ENCODE results near the gene LRRC56.
"Not testable (repeated sequence)": the region's sequence is repeated elsewhere in the genome, so short reads cannot be mapped to it uniquely, and the experiment has no call there.

The LRRC56 gene

GRCh38 chr11:559712-560304 is 22.5 kb downstream of the LRRC56 start:
- no peak for DNase-seq (ENCODE audit: low read depth)

- peak; percentile 95 for DNase-seq (ENCODE audit: low read depth)
Measured at GRCh38 chr11:560305-561147, 23.2 kb downstream of the LRRC56 start, which contains the start of the genes LMNTD2 and RASSF7. Gene LMNTD2 (minus strand): TSS chr11:560738. CDS start chr11:560716, 22 bp downstream. Gene RASSF7 (plus strand): TSS chr11:560970. CDS start chr11:561769, 799 bp downstream.

GRCh38 chr11:561148-562003 is 24.0 kb downstream of the LRRC56 start:
- DNase-seq (ENCODE audit: low read depth) = no peak

GRCh38 chr11:562046-562645 is 24.8 kb downstream of the LRRC56 start:
- no peak for DNase-seq (ENCODE audit: low read depth)

GRCh38 chr11:563066-563811 is 25.9 kb downstream of the LRRC56 start:
- no peak for DNase-seq (ENCODE audit: low read depth)

- no peak for DNase-seq (ENCODE audit: low read depth)
Measured at GRCh38 chr11:563812-564578, 26.7 kb downstream of the LRRC56 start.

DNA sequence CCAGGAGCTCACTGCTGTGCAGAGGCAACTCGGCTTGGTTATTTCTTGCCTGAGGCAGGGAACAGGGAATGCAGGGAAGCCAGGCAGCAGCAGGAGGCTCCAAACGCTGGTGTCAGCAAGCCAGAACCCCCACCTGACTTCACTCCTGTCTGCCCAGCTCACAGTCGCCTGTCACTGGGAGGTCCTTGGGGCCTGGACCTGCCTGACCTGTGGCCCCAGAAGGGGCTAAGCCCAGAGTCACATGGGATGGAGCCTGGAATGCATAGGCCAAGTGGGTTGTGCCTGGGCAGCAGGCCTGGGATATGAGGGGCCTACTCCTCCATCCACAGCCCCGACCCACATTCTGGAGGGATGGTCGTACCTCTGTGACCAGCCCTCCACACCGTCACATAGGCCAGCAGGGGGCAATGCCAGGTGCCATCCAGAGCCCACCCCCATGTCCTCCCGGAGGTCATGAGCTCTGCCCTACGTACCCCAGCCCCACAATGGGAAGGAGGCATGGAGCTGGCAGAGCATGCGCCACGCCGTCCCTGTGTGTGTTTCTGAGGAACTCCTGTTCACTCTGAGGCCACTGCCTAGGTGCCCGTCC is 28.7 kb downstream of the LRRC56 start:
- no peak for DNase-seq (ENCODE audit: low read depth)

DNA sequence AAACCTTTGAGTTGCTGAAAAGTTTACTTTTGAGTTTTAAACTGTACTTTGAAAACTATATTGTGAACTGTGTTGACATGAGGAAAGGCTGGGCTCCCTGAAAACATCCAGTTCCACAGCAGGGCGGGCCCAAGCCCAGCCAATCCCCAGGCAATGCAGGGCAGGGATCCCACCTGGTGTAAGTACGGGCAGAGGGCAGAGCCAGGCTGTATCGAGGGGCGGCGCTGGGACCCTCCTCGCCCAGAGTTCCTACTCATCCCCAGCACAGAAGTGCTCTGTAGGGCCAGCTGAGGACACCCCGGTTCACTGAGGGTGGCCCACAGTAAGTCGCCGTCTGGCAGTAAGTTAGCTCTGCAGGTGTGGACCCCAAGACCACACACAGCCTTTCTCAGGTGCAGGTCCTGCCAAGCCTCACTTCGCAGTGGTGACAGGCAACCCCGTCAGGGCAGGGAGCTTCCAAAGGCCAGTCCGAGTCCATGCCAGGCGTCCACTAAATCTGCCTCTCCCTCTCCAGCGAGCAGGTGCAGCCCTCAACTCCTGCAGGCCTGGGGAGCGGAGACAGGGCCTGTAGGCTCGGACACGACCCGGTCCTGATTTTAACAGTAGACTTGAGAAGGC is 29.8 kb downstream of the LRRC56 start:
- DNase-seq (ENCODE audit: low read depth) = no peak

DNA sequence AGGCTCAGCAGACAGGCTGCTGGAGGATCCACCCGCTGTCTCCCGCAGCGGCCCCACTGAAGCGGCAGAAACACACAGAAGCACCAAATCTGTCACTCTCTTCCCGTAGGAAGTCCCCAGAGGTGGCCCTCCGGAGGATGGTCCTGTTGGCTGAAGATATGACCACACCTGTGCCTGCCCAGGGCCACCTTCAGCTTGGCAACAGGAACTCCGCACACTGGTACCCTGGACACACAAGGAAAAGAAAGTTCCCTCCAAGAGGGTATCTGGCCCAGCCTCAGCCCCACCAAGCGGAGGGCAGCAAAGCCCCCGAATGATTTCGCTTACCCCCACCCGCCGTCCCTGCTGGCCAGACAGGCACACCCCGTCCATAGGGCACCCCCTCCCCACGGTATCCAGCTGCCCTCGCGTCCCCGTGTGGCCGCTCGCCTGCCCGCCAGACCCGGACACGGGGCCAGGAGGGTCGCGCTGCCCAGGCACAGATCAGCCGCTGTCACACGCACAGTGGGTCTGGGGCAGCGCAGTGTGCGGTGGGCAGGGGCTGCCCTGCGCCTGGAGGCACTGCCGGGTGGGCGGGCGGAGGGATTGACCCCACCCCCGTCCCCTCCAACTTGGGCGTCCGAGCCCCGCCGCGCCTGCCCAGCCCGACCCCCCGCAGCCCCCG is 30.4 kb downstream of the LRRC56 start:
- DNase-seq (ENCODE audit: low read depth) = no peak

DNA sequence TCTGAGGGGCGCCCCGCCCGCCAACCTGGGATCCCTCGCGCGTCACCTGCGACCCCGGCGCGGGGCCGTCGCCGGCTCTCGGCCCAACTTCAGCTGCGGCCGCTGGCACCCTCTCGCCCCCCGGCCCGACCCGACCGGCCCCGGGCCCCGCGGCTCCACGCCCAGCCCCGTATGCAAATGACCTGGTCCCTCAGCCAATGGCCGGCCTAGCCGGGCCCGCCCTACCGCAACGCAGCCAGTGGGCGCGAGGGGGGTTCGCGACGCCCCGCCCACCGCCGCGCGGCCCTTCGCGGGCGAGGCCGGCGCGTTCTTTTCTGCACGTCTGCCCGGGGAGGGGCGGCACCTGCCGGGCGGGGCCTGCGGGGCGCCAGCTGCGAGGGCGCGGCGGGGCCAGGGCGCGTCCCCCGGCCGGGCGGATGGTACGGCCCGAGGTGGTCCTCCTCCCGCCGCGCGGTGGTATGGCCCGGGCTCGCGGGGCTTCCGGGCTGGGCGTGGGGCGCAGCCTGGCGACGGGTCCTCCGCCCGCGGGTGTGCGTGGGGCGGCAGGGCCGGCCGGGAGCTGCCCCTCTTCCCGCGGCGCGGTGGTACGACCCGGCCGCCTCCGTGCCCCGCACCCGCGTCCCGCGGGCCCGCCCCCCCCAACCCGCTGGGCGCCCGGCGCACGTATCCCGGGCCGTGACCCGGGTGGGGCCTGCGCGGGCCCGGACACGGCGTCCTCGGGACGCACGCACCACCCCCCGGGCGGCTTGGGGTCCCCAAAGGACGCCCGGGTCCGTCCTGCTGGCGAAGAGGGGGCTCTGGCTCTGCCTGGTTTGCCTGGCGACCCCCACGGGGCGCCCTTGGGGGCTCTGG is 31.2 kb downstream of the LRRC56 start:
- DNase-seq (ENCODE audit: low read depth) = peak; percentile 86

GRCh38 chr11:569158-569885 is 32.0 kb downstream of the LRRC56 start:
- DNase-seq (ENCODE audit: low read depth) = no peak

- DNase-seq (ENCODE audit: low read depth) = no peak
Measured at GRCh38 chr11:571802-572185, 34.5 kb downstream of the LRRC56 start.

- DNase-seq (ENCODE audit: low read depth) = no peak
Measured at GRCh38 chr11:573146-573759, 35.9 kb downstream of the LRRC56 start.

DNA sequence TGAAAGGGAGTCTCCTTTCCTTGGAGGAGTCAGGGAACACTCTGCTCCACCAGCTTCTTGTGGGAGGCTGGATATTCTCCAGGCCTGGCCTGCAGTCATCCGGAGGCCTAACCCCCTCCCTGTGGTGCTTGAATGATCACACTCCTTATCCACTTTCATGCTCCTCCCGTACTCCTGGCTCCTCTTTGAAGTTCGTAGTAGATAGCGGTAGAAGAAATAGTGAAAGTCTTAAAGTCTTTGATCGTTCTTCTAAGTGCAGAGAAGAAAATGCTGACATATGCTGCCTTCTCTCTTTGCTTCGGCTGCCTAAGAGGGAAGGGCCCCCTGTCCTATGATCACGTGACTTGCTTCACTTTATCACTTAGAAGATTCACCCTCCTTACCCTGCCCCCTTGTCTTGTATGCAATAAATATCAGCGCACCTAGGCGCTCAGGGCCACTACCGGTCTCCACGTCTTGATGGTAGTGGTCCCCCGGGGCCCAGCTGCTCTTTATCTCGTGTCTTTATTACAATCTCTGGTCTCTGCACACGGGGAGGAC is 36.8 kb downstream of the LRRC56 start:
- not testable (repeated sequence) for DNase-seq (ENCODE audit: low read depth)

GRCh38 chr11:574632-575312 is 37.4 kb downstream of the LRRC56 start:
- no peak for DNase-seq (ENCODE audit: low read depth)

- no peak for DNase-seq (ENCODE audit: low read depth)
Measured at GRCh38 chr11:575313-575995, 38.1 kb downstream of the LRRC56 start.
